SK-N-SH (cell line): ENCODE measurements around the gene TTC28. TPM values are rescaled to one million over a fixed set of nuclear protein-coding genes. Genes with fewer than 3 reads are reported as not detected.
A peak's percentile ranks its signal among the peaks of the same experiment; 100 is the strongest.

Experiments
- CTCF ChIA-PET: fragments of 300-600, 350-600 bp; formaldehyde crosslinking; extraction: SDS; loops from one replicate; lab custom pipeline; 2021; lab: Yijun Ruan, JAX
- POLR2A ChIA-PET: fragments of 350-600 bp; sonication (Branson Sonifier 250); formaldehyde crosslinking; extraction: SDS; loops from one replicate; lab custom pipeline; 2020; ENCODE audit warnings: antibody characterized with exemption, inconsistent platforms; lab: Yijun Ruan, JAX
- DNase-seq: peaks from one replicate; pipeline ENCODE4 v3.0.0; 2012
- H2AFZ ChIP-seq: fragments of 200-600 bp; sonication (generic); 2 replicates; pipeline ENCODE4 v1.8.1; 2016; ENCODE audit warnings: antibody characterized with exemption, mild to moderate bottlenecking, low read depth
- H3F3A ChIP-seq: fragments of 200-600 bp; sonication (generic); replicated peaks from 2 replicates; pipeline ENCODE3; 2016; ENCODE audit warnings: antibody characterized with exemption, mild to moderate bottlenecking; ENCODE audit not compliant: insufficient read depth
- H3K27ac ChIP-seq, 2 experiments: fragments of 200-500 bp in 1 of 2; fragments of 200-600 bp in 1 of 2; sonication (Bioruptor generic) in 1 of 2; sonication (generic), shearing (Covaris generic) in 1 of 2; 2 replicates each; pipeline versions ENCODE4 v1.5.1 to v1.6.1; 2014 to 2016; ENCODE audit warnings: low read depth in 2 of 2, inconsistent platforms in 1 of 2, low read length in 1 of 2, mild to moderate bottlenecking in 1 of 2, mixed read lengths in 1 of 2
- H3K27me3 ChIP-seq: fragments of 200-600 bp; sonication (generic), shearing (Covaris generic); 2 replicates; pipeline ENCODE4 v1.6.1; 2016; ENCODE audit warnings: mixed run types; ENCODE audit not compliant: insufficient read depth
- H3K36me3 ChIP-seq, 2 experiments: fragments of 200-500 bp in 1 of 2; fragments of 200-600 bp in 1 of 2; sonication (Bioruptor generic) in 1 of 2; sonication (generic) in 1 of 2; replicated peaks in 1 of 2; 2 replicates each; pipeline versions ENCODE3 to v1.5.1; 2014 to 2016; ENCODE audit warnings: low read length in 1 of 2, mild to moderate bottlenecking in 1 of 2; ENCODE audit not compliant: insufficient read depth in 2 of 2, control insufficient read depth in 1 of 2
- H3K4me1 ChIP-seq, 2 experiments: fragments of 200-500 bp in 1 of 2; fragments of 200-600 bp in 1 of 2; sonication (Bioruptor generic) in 1 of 2; sonication (generic), shearing (Covaris generic) in 1 of 2; 2 replicates each; pipeline versions ENCODE4 v1.5.1 to v1.6.1; 2014 to 2016; ENCODE audit warnings: low read depth in 1 of 2, low read length in 1 of 2, mixed run types in 1 of 2; ENCODE audit not compliant: insufficient read depth in 2 of 2, control insufficient read depth in 1 of 2
- H3K4me2 ChIP-seq: fragments of 200-600 bp; sonication (generic), shearing (Covaris generic); 2 replicates; pipeline ENCODE4 v1.6.1; 2017; ENCODE audit warnings: mixed run types
- H3K4me3 ChIP-seq, 2 experiments: fragments of 200-500 bp in 1 of 2; fragments of 200-600 bp in 1 of 2; sonication (Bioruptor generic) in 1 of 2; sonication (generic), shearing (Covaris generic) in 1 of 2; 2 replicates each; pipeline versions ENCODE4 v1.5.1 to v1.8.1; 2014 to 2016; ENCODE audit warnings: low read depth in 2 of 2, inconsistent platforms in 1 of 2, low read length in 1 of 2, mild to moderate bottlenecking in 1 of 2, mixed read lengths in 1 of 2, moderate library complexity in 1 of 2
- H3K79me2 ChIP-seq: fragments of 200-600 bp; sonication (generic); 2 replicates; pipeline ENCODE4 v1.8.1; 2017; ENCODE audit warnings: mild to moderate bottlenecking; ENCODE audit not compliant: insufficient read depth
- H3K9ac ChIP-seq: fragments of 200-600 bp; sonication (generic); 2 replicates; pipeline ENCODE4 v1.6.1; 2017; ENCODE audit warnings: mixed run types
- H3K9me2 ChIP-seq: fragments of 200-600 bp; sonication (generic); 2 replicates; pipeline ENCODE4 v1.6.1; 2017; ENCODE audit warnings: mixed run types
- H3K9me3 ChIP-seq: fragments of 200-600 bp; sonication (generic); 2 replicates; pipeline ENCODE4 v1.6.1; 2017; ENCODE audit warnings: mixed run types, mild to moderate bottlenecking, moderate library complexity
- H4K20me1 ChIP-seq: fragments of 200-600 bp; sonication (generic); 2 replicates; pipeline ENCODE4 v1.6.1; 2017; ENCODE audit warnings: mild to moderate bottlenecking, mixed run types; ENCODE audit not compliant: insufficient read depth
- CHD2 ChIP-seq: fragments of 150-350 bp; IDR thresholded peaks from 2 replicates; pipeline ENCODE4 v1.6.1; 2018; ENCODE audit warnings: low read length; ENCODE audit not compliant: partially characterized antibody
- ELF1 ChIP-seq: IDR thresholded peaks from 2 replicates; pipeline ENCODE4 v1.4.0; 2012
- EP300 ChIP-seq, 2 experiments: IDR thresholded peaks; 2 replicates each; pipeline versions ENCODE4 v1.4.0 to v1.6.1; 2012; ENCODE audit warnings: borderline replicate concordance in 1 of 2, low read depth in 1 of 2, low read length in 1 of 2
- EZH2phosphoT487 ChIP-seq: fragments of 200-600 bp; sonication (generic); IDR thresholded peaks from 2 replicates; pipeline ENCODE4 v1.6.1; 2017; ENCODE audit warnings: low read depth, mixed run types, mild to moderate bottlenecking, antibody characterized with exemption, moderate library complexity, borderline replicate concordance
- FOXJ3 ChIP-seq: sonication (generic); formaldehyde crosslinking; IDR thresholded peaks from 2 replicates; pipeline ENCODE4 v1.5.1; 2020; ENCODE audit warnings: mild to moderate bottlenecking, missing genetic modification reagents
- FOXM1 ChIP-seq: IDR thresholded peaks from 2 replicates; pipeline ENCODE4 v1.4.0; 2012; ENCODE audit warnings: low read depth, mild to moderate bottlenecking
- GABPA ChIP-seq: IDR thresholded peaks from 2 replicates; pipeline ENCODE4 v1.4.0; 2012; ENCODE audit warnings: low read depth, mild to moderate bottlenecking
- GATA2 ChIP-seq: sonication (generic); formaldehyde crosslinking; IDR thresholded peaks from 2 replicates; pipeline ENCODE4 v1.5.0; 2020; ENCODE audit warnings: mild to moderate bottlenecking, missing genetic modification reagents
- IRF3 ChIP-seq: fragments of 150-350 bp; IDR thresholded peaks from 2 replicates; pipeline ENCODE4 v1.6.1; 2016; ENCODE audit warnings: mild to moderate bottlenecking, low read depth, low read length
- MAX ChIP-seq: IDR thresholded peaks from 2 replicates; pipeline ENCODE4 v1.4.0; 2012; ENCODE audit warnings: low read depth
- MEF2A ChIP-seq: IDR thresholded peaks from 2 replicates; pipeline ENCODE4 v1.4.0; 2012; ENCODE audit warnings: low read depth, borderline replicate concordance
- MXI1 ChIP-seq: IDR thresholded peaks from 2 replicates; pipeline ENCODE4 v1.6.1; 2012; ENCODE audit warnings: mild to moderate bottlenecking, low read depth, low read length, improper control_type of control experiment
- NFIC ChIP-seq: IDR thresholded peaks from 2 replicates; pipeline ENCODE4 v1.4.0; 2012; ENCODE audit warnings: borderline replicate concordance
- NRF1 ChIP-seq: IDR thresholded peaks from 2 replicates; pipeline ENCODE4 v1.6.1; 2012; ENCODE audit warnings: low read depth, mild to moderate bottlenecking, low read length
- PBX3 ChIP-seq: IDR thresholded peaks from 2 replicates; pipeline ENCODE4; 2012
- RCOR1 ChIP-seq: fragments of 150-350 bp; IDR thresholded peaks from 2 replicates; pipeline ENCODE4 v1.6.1; 2017; ENCODE audit warnings: antibody characterized with exemption, low read length
- REST ChIP-seq: IDR thresholded peaks from 2 replicates; pipeline ENCODE4 v1.6.1; 2012; ENCODE audit warnings: mild to moderate bottlenecking, low read depth, low read length, moderate library complexity
- RFX5 ChIP-seq: IDR thresholded peaks from 2 replicates; pipeline ENCODE4 v1.6.1; 2012; ENCODE audit warnings: mild to moderate bottlenecking, improper control_type of control experiment, low read length
- SMC3 ChIP-seq: IDR thresholded peaks from 2 replicates; pipeline ENCODE4 v1.6.1; 2012; ENCODE audit warnings: low read depth, low read length, improper control_type of control experiment
- TAF1 ChIP-seq: IDR thresholded peaks from 2 replicates; pipeline ENCODE4 v1.6.1; 2012; ENCODE audit warnings: low read depth, mild to moderate bottlenecking, low read length, moderate library complexity, borderline replicate concordance
- TCF12 ChIP-seq: IDR thresholded peaks from 2 replicates; pipeline ENCODE4 v1.4.0; 2012
- TEAD4 ChIP-seq: IDR thresholded peaks from 2 replicates; pipeline ENCODE4 v1.4.0; 2012; ENCODE audit warnings: mild to moderate bottlenecking, borderline replicate concordance; ENCODE audit not compliant: insufficient read depth
- USF2 ChIP-seq: fragments of 150-350 bp; IDR thresholded peaks from 2 replicates; pipeline ENCODE4 v1.6.1; 2017; ENCODE audit warnings: antibody characterized with exemption, low read length, low read depth, borderline replicate concordance
- YY1 ChIP-seq: IDR thresholded peaks from 2 replicates; pipeline ENCODE4 v1.4.0; 2012; ENCODE audit warnings: low read depth, mild to moderate bottlenecking
- ZBTB33 ChIP-seq: IDR thresholded peaks from 2 replicates; pipeline ENCODE4 v1.4.0; 2012; ENCODE audit warnings: low read depth, borderline replicate concordance
- WGBS: methylation state at CpG from one replicate; pipeline ENCODE4 v1.1.6; 2017; ENCODE audit warnings: low lambda C conversion rate; 5-methylcytosine and 5-hydroxymethylcytosine counted together
- polyA plus RNA-seq, 3 experiments: library from polyadenylated mRNA; depleted of rRNA; stranded (reverse); fragments of >200 nt; gene quantifications; 2 replicates each; pipeline ENCODE4 v1.2.3, GENCODE V29; 2012

TTC28 gene
- polyA plus RNA-seq, 1 of the 3 experiments (the other 2 are of a cell fraction), result 5.9 TPM

GRCh38 chr22:28139961-28140360 is 539.7 kb downstream of the TTC28 start:
- Histone ChIP-seq H4K20me1 (no peaks in the 10 kb centered on the region), H3K9me2 (no peaks in the 10 kb centered on the region), H3K4me3 (no peak overlapping the region), H3K9ac (peak overlapping the region; percentile 9; the same call in 1 of the 2 replicates), H3F3A (peaks cover 24% of the 10 kb centered on the region), H3K36me3 (no peaks in the 10 kb centered on the region), H3K4me1 (peaks cover 13 to 38% of the 10 kb centered on the region in 2 experiments; a peak in 3 of 4 replicates), H3K27me3 (no peaks in the 10 kb centered on the region), H3K27ac (peak overlapping the region; percentile 16 to 80), H3K79me2 (no peaks in the 10 kb centered on the region), H2AFZ (no peak overlapping the region), H3K9me3 (no peaks in the 10 kb centered on the region), H3K4me2 (peak overlapping the region; percentile 57)
- WGBS, result 5% methylated on average over 2 of the region's 2 CpGs
- no peak for DNase-seq
- ChIA-PET POLR2A (no interaction called here), CTCF (interaction anchor here (1.0 kb wide), 1 partner anchor 11 kb away, joined by 3 read pairs; no protein-coding TSS in a partner anchor)
- TF ChIP-seq PBX3 (peak; percentile 63), NRF1 (no peak), EZH2phosphoT487 (no peak), SMC3 (no peak), IRF3 (no peak), ELF1 (peak; percentile 71), USF2 (no peak), TEAD4 (no peak), RCOR1 (no peak), FOXJ3 (no peak), RFX5 (no peak), GABPA (no peak), CHD2 (no peak), MEF2A (no peak), GATA2 (no peak), FOXM1 (no peak), NFIC (peak; percentile 14; the same call in 1 of the 2 replicates), ZBTB33 (no peak), EP300 (IDR thresholded peaks at IDR 0.05; ENCODE audit: borderline replicate concordance in 1 of 2, low read depth in 1 of 2, low read length in 1 of 2) (peak in 1 of 2 experiments; percentile 64; a peak in 1 of 4 replicates), YY1 (no peak), TAF1 (no peak), REST (no peak), TCF12 (peak; percentile 71), MXI1 (no peak), MAX (no peak)
